ENCODE measurements around the gene OR7G1. TPM values are rescaled to one million over a fixed set of nuclear protein-coding genes. Genes with fewer than 3 reads are reported as not detected.

OR7G1 gene
- total RNA-seq, 1 experiment from 2014 or later = not detected

- Mint-ChIP-seq H3K4me3 (no peak within 1 kb of the TSS), H3K36me3 (peaks cover 26% of the 10 kb centered on the region), H3K27me3 (ENCODE audit: low read depth) (peaks cover 12% of the 10 kb centered on the region; the same call in 1 of the 2 replicates), H3K27ac (no peak within 1 kb of the TSS), H3K4me1 (peaks cover 4% of the 10 kb centered on the region; the same call in 1 of the 2 replicates), H3K9me3 (peaks cover 42% of the 10 kb centered on the region)
- DNase-seq (ENCODE audit: low spot score) (no peak), ATAC-seq (no peak)
- POLR2A ChIA-PET = no interaction called here
- CTCF ChIA-PET = no interaction called here
- TF ChIP-seq, protein P1, sequence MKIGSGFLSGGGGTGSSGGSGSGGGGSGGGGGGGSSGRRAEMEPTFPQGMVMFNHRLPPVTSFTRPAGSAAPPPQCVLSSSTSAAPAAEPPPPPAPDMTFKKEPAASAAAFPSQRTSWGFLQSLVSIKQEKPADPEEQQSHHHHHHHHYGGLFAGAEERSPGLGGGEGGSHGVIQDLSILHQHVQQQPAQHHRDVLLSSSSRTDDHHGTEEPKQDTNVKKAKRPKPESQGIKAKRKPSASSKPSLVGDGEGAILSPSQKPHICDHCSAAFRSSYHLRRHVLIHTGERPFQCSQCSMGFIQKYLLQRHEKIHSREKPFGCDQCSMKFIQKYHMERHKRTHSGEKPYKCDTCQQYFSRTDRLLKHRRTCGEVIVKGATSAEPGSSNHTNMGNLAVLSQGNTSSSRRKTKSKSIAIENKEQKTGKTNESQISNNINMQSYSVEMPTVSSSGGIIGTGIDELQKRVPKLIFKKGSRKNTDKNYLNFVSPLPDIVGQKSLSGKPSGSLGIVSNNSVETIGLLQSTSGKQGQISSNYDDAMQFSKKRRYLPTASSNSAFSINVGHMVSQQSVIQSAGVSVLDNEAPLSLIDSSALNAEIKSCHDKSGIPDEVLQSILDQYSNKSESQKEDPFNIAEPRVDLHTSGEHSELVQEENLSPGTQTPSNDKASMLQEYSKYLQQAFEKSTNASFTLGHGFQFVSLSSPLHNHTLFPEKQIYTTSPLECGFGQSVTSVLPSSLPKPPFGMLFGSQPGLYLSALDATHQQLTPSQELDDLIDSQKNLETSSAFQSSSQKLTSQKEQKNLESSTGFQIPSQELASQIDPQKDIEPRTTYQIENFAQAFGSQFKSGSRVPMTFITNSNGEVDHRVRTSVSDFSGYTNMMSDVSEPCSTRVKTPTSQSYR (CRISPR knock-in tag; IDR thresholded peaks at IDR 0.05) = no peak
- TF ChIP-seq ZNF423 (CRISPR knock-in tag; IDR thresholded peaks at IDR 0.05) (no peak), SP1 (CRISPR knock-in tag; conservative IDR thresholded peaks at IDR 0.05) (no peak), FOXJ3 (CRISPR knock-in tag; IDR thresholded peaks at IDR 0.05; ENCODE audit: borderline replicate concordance) (no peak), MXD4 (CRISPR knock-in tag; IDR thresholded peaks at IDR 0.05; ENCODE audit: borderline replicate concordance) (no peak), ZNF396 (CRISPR knock-in tag; IDR thresholded peaks at IDR 0.05; ENCODE audit: borderline replicate concordance) (no peak), NR2C2 (CRISPR knock-in tag; IDR thresholded peaks at IDR 0.05) (no peak), MYBL2 (CRISPR knock-in tag; IDR thresholded peaks at IDR 0.05) (no peak), ZNF416 (CRISPR knock-in tag; IDR thresholded peaks at IDR 0.05) (no peak), USF2 (CRISPR knock-in tag; IDR thresholded peaks at IDR 0.05) (no peak)
- TF ChIP-seq, protein P2, sequence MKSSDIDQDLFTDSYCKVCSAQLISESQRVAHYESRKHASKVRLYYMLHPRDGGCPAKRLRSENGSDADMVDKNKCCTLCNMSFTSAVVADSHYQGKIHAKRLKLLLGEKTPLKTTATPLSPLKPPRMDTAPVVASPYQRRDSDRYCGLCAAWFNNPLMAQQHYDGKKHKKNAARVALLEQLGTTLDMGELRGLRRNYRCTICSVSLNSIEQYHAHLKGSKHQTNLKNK (CRISPR knock-in tag; IDR thresholded peaks at IDR 0.05) = no peak
- TF ChIP-seq, protein P3, sequence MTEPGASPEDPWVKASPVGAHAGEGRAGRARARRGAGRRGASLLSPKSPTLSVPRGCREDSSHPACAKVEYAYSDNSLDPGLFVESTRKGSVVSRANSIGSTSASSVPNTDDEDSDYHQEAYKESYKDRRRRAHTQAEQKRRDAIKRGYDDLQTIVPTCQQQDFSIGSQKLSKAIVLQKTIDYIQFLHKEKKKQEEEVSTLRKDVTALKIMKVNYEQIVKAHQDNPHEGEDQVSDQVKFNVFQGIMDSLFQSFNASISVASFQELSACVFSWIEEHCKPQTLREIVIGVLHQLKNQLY (CRISPR knock-in tag; IDR thresholded peaks at IDR 0.05) = no peak
These were observed 28.8 kb downstream of the OR7G1 start, which contains the start of gene OR1M1 for GRCh38 chr19:9086761-9087160. Gene OR1M1 (plus strand): TSS chr19:9087061. CDS start chr19:9093245, 6,184 bp downstream.

DNA sequence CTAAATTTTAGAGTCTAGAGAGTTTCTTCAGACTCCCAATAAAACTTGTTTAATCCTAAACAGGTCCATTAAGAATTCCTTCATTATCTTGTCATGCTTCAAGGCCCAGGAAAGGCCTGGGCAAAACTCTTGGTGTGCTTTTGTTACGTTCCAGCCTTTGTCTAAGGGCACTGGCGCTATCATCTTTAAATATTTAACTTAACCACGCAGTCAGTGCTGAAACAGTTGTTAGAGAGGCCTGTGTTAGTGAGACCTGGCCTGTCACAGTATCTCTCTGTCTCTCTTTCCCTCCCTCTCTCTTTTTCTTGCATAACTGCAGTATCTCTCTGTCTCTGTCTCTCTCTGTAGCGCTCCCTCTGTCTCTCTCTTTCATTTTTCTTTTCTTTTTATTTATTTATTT, 36.9 kb downstream of the OR7G1 start:
- H3K36me3 Mint-ChIP-seq = peaks cover 4% of the 10 kb centered on the region; the same call in 1 of the 2 replicates
- H3K27me3 Mint-ChIP-seq (ENCODE audit: low read depth) = no peaks in the 10 kb centered on the region
- TF ChIP-seq GRHL2 (CRISPR knock-in tag; IDR thresholded peaks at IDR 0.05; ENCODE audit: insufficient replicate concordance, severe bottlenecking) = no peak
- no peak for TF ChIP-seq PRRX2 (CRISPR knock-in tag; IDR thresholded peaks at IDR 0.05)
- TF ChIP-seq, protein P4, sequence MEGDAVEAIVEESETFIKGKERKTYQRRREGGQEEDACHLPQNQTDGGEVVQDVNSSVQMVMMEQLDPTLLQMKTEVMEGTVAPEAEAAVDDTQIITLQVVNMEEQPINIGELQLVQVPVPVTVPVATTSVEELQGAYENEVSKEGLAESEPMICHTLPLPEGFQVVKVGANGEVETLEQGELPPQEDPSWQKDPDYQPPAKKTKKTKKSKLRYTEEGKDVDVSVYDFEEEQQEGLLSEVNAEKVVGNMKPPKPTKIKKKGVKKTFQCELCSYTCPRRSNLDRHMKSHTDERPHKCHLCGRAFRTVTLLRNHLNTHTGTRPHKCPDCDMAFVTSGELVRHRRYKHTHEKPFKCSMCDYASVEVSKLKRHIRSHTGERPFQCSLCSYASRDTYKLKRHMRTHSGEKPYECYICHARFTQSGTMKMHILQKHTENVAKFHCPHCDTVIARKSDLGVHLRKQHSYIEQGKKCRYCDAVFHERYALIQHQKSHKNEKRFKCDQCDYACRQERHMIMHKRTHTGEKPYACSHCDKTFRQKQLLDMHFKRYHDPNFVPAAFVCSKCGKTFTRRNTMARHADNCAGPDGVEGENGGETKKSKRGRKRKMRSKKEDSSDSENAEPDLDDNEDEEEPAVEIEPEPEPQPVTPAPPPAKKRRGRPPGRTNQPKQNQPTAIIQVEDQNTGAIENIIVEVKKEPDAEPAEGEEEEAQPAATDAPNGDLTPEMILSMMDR (IDR thresholded peaks at IDR 0.05) = no peak
- POLR2A ChIA-PET = no interaction called here
- DNase-seq (ENCODE audit: low spot score) (no peak), ATAC-seq (no peak)
- H3K27ac Mint-ChIP-seq = no peak overlapping the region
- CTCF ChIA-PET = no interaction called here
- peaks cover 5% of the 10 kb centered on the region; the same call in 1 of the 2 replicates for H3K9me3 Mint-ChIP-seq
- H3K4me1 Mint-ChIP-seq = peaks cover 28% of the 10 kb centered on the region
- no peak overlapping the region for H3K4me3 Mint-ChIP-seq

DNA sequence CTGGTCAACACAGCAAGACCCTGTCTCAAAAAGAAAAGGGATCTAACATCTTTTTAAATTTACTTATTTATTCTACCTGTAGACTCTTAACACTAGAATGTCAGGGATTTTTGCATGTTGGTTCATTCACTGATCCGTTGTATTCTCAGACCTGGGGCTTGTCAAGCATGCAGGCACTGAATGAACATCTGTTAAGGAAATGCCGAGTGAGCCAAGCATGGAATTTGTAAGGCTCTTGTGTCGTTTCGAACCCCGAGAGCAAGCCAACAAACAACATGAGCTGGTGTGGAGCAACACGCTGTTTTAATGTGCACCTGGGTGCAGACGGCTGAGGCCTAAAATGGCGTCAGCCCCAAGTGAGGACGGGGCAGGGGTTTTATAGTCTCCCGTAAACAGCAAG, 38.7 kb downstream of the OR7G1 start:
- DNase-seq (ENCODE audit: low spot score) (no peak), ATAC-seq (no peak)
- Mint-ChIP-seq H3K27me3 (ENCODE audit: low read depth) (no peaks in the 10 kb centered on the region), H3K27ac (no peak overlapping the region), H3K36me3 (peaks cover 2% of the 10 kb centered on the region; the same call in 1 of the 2 replicates), H3K9me3 (no peaks in the 10 kb centered on the region), H3K4me3 (no peak overlapping the region), H3K4me1 (peaks cover 25% of the 10 kb centered on the region)
- ChIA-PET CTCF (no interaction called here), POLR2A (no interaction called here)
- TF ChIP-seq, protein P5, sequence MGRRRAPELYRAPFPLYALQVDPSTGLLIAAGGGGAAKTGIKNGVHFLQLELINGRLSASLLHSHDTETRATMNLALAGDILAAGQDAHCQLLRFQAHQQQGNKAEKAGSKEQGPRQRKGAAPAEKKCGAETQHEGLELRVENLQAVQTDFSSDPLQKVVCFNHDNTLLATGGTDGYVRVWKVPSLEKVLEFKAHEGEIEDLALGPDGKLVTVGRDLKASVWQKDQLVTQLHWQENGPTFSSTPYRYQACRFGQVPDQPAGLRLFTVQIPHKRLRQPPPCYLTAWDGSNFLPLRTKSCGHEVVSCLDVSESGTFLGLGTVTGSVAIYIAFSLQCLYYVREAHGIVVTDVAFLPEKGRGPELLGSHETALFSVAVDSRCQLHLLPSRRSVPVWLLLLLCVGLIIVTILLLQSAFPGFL (CRISPR knock-in tag; IDR thresholded peaks at IDR 0.05; ENCODE audit: borderline replicate concordance) = no peak
- TF ChIP-seq, protein P6, sequence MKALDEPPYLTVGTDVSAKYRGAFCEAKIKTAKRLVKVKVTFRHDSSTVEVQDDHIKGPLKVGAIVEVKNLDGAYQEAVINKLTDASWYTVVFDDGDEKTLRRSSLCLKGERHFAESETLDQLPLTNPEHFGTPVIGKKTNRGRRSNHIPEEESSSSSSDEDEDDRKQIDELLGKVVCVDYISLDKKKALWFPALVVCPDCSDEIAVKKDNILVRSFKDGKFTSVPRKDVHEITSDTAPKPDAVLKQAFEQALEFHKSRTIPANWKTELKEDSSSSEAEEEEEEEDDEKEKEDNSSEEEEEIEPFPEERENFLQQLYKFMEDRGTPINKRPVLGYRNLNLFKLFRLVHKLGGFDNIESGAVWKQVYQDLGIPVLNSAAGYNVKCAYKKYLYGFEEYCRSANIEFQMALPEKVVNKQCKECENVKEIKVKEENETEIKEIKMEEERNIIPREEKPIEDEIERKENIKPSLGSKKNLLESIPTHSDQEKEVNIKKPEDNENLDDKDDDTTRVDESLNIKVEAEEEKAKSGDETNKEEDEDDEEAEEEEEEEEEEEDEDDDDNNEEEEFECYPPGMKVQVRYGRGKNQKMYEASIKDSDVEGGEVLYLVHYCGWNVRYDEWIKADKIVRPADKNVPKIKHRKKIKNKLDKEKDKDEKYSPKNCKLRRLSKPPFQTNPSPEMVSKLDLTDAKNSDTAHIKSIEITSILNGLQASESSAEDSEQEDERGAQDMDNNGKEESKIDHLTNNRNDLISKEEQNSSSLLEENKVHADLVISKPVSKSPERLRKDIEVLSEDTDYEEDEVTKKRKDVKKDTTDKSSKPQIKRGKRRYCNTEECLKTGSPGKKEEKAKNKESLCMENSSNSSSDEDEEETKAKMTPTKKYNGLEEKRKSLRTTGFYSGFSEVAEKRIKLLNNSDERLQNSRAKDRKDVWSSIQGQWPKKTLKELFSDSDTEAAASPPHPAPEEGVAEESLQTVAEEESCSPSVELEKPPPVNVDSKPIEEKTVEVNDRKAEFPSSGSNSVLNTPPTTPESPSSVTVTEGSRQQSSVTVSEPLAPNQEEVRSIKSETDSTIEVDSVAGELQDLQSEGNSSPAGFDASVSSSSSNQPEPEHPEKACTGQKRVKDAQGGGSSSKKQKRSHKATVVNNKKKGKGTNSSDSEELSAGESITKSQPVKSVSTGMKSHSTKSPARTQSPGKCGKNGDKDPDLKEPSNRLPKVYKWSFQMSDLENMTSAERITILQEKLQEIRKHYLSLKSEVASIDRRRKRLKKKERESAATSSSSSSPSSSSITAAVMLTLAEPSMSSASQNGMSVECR (CRISPR knock-in tag; IDR thresholded peaks at IDR 0.05; ENCODE audit: borderline replicate concordance) = no peak
